GM21390 (cell line): ENCODE results near the gene CACNA1G.

Source experiments
- ATAC-seq: cut with Tn5 transposase; IDR thresholded peaks from one replicate; pipeline ENCODE4 v1.9.1; 2021; ENCODE audit not compliant: unreplicated experiment

Gene CACNA1G

GRCh38 chr17:50565402-50566350 lies 5.2 kb downstream of the CACNA1G start:
- ATAC-seq, result no peak

- ATAC-seq, result no peak
Measured at GRCh38 chr17:50566886-50567285, 6.4 kb downstream of the CACNA1G start.

- no peak for ATAC-seq
Measured at GRCh38 chr17:50568659-50569058, 8.1 kb downstream of the CACNA1G start.

- ATAC-seq, result no peak
Measured at GRCh38 chr17:50569592-50569991, 9.1 kb downstream of the CACNA1G start.

- ATAC-seq, result no peak
Measured at GRCh38 chr17:50570032-50570431, 9.5 kb downstream of the CACNA1G start.

- no peak for ATAC-seq
Measured at GRCh38 chr17:50570528-50570927, 10.0 kb downstream of the CACNA1G start.

GRCh38 chr17:50571681-50572080 lies 11.2 kb downstream of the CACNA1G start:
- ATAC-seq, result no peak

- no peak for ATAC-seq
Measured at GRCh38 chr17:50572541-50572940, 12.0 kb downstream of the CACNA1G start.

- no peak for ATAC-seq
Measured at GRCh38 chr17:50573866-50574611, 13.5 kb downstream of the CACNA1G start.

GRCh38 chr17:50575581-50576210 lies 15.2 kb downstream of the CACNA1G start:
- no peak for ATAC-seq

- ATAC-seq, result no peak
Measured at GRCh38 chr17:50576864-50577263, 16.3 kb downstream of the CACNA1G start.

GRCh38 chr17:50577451-50577954 lies 17.0 kb downstream of the CACNA1G start:
- ATAC-seq, result no peak

- no peak for ATAC-seq
Measured at GRCh38 chr17:50578173-50578572, 17.7 kb downstream of the CACNA1G start.

GRCh38 chr17:50579399-50579798 lies 18.9 kb downstream of the CACNA1G start:
- no peak for ATAC-seq

GRCh38 chr17:50580646-50581045 lies 20.1 kb downstream of the CACNA1G start:
- no peak for ATAC-seq

- no peak for ATAC-seq
Measured at GRCh38 chr17:50581316-50581715, 20.8 kb downstream of the CACNA1G start.

GRCh38 chr17:50582741-50583140 lies 22.2 kb downstream of the CACNA1G start:
- ATAC-seq, result no peak

GRCh38 chr17:50583641-50584040 lies 23.1 kb downstream of the CACNA1G start:
- ATAC-seq, result no peak

GRCh38 chr17:50584116-50584515 lies 23.6 kb downstream of the CACNA1G start:
- no peak for ATAC-seq

- ATAC-seq, result no peak
Measured at GRCh38 chr17:50584749-50585148, 24.2 kb downstream of the CACNA1G start.

GRCh38 chr17:50585346-50585745 lies 24.8 kb downstream of the CACNA1G start:
- no peak for ATAC-seq
